ENCODE results near the gene PTER.

DNA sequence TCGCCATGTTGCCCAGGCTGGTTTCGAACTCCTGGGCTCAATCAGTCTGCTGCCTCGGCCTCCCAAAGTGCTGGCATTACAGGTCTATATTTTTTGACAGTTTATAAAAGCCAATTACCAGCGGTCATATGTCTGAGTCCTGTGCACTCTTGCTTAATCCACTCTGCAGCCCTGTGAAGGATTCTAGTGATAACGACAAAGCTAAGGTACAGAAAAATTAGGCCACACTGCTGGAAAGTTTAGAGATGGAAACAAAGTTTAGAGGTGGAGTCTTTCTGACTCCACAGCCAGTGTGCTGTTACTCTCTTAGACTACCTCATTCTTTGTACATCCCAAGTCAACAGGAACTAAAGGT, 707 bp downstream of the PTER start:
- no peak for TF ChIP-seq POLR2A (conservative IDR thresholded peaks at IDR 0.05)
- TF ChIP-seq KHSRP (IDR thresholded peaks at IDR 0.05), result no peak
- TF ChIP-seq, protein P1, sequence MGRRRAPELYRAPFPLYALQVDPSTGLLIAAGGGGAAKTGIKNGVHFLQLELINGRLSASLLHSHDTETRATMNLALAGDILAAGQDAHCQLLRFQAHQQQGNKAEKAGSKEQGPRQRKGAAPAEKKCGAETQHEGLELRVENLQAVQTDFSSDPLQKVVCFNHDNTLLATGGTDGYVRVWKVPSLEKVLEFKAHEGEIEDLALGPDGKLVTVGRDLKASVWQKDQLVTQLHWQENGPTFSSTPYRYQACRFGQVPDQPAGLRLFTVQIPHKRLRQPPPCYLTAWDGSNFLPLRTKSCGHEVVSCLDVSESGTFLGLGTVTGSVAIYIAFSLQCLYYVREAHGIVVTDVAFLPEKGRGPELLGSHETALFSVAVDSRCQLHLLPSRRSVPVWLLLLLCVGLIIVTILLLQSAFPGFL (CRISPR knock-in tag; IDR thresholded peaks at IDR 0.05), result no peak
- TF ChIP-seq LARP7 (IDR thresholded peaks at IDR 0.05), result no peak
- TF ChIP-seq MTA3 (IDR thresholded peaks at IDR 0.05; ENCODE audit: borderline replicate concordance), result no peak
- TF ChIP-seq NR3C1 (CRISPR knock-in tag; IDR thresholded peaks at IDR 0.05), result no peak
- TF ChIP-seq POLR2AphosphoS5 (IDR thresholded peaks at IDR 0.05; ENCODE audit: control insufficient read depth, insufficient read depth, low read depth, low read length), result no peak
- TF ChIP-seq, protein P2, sequence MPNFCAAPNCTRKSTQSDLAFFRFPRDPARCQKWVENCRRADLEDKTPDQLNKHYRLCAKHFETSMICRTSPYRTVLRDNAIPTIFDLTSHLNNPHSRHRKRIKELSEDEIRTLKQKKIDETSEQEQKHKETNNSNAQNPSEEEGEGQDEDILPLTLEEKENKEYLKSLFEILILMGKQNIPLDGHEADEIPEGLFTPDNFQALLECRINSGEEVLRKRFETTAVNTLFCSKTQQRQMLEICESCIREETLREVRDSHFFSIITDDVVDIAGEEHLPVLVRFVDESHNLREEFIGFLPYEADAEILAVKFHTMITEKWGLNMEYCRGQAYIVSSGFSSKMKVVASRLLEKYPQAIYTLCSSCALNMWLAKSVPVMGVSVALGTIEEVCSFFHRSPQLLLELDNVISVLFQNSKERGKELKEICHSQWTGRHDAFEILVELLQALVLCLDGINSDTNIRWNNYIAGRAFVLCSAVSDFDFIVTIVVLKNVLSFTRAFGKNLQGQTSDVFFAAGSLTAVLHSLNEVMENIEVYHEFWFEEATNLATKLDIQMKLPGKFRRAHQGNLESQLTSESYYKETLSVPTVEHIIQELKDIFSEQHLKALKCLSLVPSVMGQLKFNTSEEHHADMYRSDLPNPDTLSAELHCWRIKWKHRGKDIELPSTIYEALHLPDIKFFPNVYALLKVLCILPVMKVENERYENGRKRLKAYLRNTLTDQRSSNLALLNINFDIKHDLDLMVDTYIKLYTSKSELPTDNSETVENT (CRISPR knock-in tag; IDR thresholded peaks at IDR 0.05), result no peak
- TF ChIP-seq, protein P3, sequence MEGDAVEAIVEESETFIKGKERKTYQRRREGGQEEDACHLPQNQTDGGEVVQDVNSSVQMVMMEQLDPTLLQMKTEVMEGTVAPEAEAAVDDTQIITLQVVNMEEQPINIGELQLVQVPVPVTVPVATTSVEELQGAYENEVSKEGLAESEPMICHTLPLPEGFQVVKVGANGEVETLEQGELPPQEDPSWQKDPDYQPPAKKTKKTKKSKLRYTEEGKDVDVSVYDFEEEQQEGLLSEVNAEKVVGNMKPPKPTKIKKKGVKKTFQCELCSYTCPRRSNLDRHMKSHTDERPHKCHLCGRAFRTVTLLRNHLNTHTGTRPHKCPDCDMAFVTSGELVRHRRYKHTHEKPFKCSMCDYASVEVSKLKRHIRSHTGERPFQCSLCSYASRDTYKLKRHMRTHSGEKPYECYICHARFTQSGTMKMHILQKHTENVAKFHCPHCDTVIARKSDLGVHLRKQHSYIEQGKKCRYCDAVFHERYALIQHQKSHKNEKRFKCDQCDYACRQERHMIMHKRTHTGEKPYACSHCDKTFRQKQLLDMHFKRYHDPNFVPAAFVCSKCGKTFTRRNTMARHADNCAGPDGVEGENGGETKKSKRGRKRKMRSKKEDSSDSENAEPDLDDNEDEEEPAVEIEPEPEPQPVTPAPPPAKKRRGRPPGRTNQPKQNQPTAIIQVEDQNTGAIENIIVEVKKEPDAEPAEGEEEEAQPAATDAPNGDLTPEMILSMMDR (IDR thresholded peaks at IDR 0.05 in 2 of 3, conservative IDR thresholded peaks at IDR 0.05 in 1 of 3; ENCODE audit: insufficient read depth in 2 of 3, low read depth in 1 of 3, low read length in 3 of 3), result no peak
- no peak for TF ChIP-seq MEIS2 (IDR thresholded peaks at IDR 0.05; ENCODE audit: partially characterized antibody)
- no peak for TF ChIP-seq ATF3 (IDR thresholded peaks at IDR 0.05)
- TF ChIP-seq ATF3 (CRISPR knock-in tag; conservative IDR thresholded peaks at IDR 0.05), result no peak
- no peak for TF ChIP-seq SP2 (IDR thresholded peaks at IDR 0.05; ENCODE audit: extremely low read depth, low read depth, low read length, poor library complexity, severe bottlenecking)
- no peak for TF ChIP-seq ZNF274 (IDR thresholded peaks at IDR 0.05; ENCODE audit: borderline replicate concordance, low read depth, low read length)
- no peak for TF ChIP-seq BRF1 (IDR thresholded peaks at IDR 0.05; ENCODE audit: borderline replicate concordance, extremely low read depth, insufficient read length)

All from K562 (cell line).